ENCODE measurements around the gene PATL1. TPM values are rescaled to one million over a fixed set of nuclear protein-coding genes. Genes with fewer than 3 reads are reported as not detected.

PATL1 gene
- total and polyA plus RNA-seq, 2 of the 8 experiments (the other 6 are each of a cell fraction or from before 2014, with no cell fraction given): 30.4 to 33.4 TPM

GRCh38 chr11:59676205-59676604 is 7.4 kb upstream of the PATL1 start:
- no peaks in the 10 kb centered on the region for H3K79me2 ChIP-seq (ENCODE audit: control insufficient read depth in 1 of 2, insufficient read depth in 2 of 2, low read length in 2 of 2)
- 88% methylated on average over 8 of the region's 8 CpGs; no CpG with 5 or more reads in 1 of the 2 experiments for WGBS, 2 experiments (ENCODE audit: extremely low coverage in 1 of 2, insufficient coverage in 1 of 2, insufficient read length in 1 of 2, insufficient replicate concordance in 2 of 2, low coverage in 1 of 2, low lambda C conversion rate in 2 of 2, missing lambda C conversion rate in 1 of 2)
- H3K9me3 ChIP-seq (ENCODE audit: insufficient read depth in 2 of 2, low read depth in 1 of 2, low read length in 1 of 2): no peaks in the 10 kb centered on the region
- H4K8ac ChIP-seq (ENCODE audit: extremely low read depth, insufficient read depth, low read length): no peak overlapping the region
- no peaks in the 10 kb centered on the region for H3K23me2 ChIP-seq (ENCODE audit: low read depth, low read length)
- no peak overlapping the region for H3K23ac ChIP-seq (ENCODE audit: insufficient read length)
- no peak overlapping the region for H3K18ac ChIP-seq (ENCODE audit: extremely low read depth, low read length)
- no peak overlapping the region for H2AFZ ChIP-seq (ENCODE audit: low read length)
- H3K27ac ChIP-seq (ENCODE audit: low read depth, low read length): no peak overlapping the region
- H3K4me3 ChIP-seq (ENCODE audit: extremely low read depth in 1 of 4, insufficient read depth in 2 of 4, low read depth in 3 of 4, low read length in 4 of 4): no peak overlapping the region
- H3K14ac ChIP-seq (ENCODE audit: insufficient read length): no peak overlapping the region
- H3K36me3 ChIP-seq (ENCODE audit: control insufficient read depth in 2 of 4, insufficient read depth in 4 of 4, low read length in 3 of 4): no peaks in the 10 kb centered on the region
- H3K4me1 ChIP-seq (replicated peaks in 1 of 4; ENCODE audit: control insufficient read depth in 3 of 4, insufficient read depth in 4 of 4, low read length in 3 of 4): 0 out of 7 replicates have a peak, but pooled peaks cover 0 to 3% (median 0%) of the 10 kb centered on the region in 4 experiments
- H4K5ac ChIP-seq (ENCODE audit: insufficient read length, low read depth, low read length): no peak overlapping the region
- H2BK120ac ChIP-seq (replicated peaks; ENCODE audit: low read depth, low read length): no peak overlapping the region
- H3K9ac ChIP-seq (replicated peaks in 1 of 4; ENCODE audit: extremely low read depth in 1 of 4, low read depth in 3 of 4, low read length in 3 of 4): no peak overlapping the region
- no peaks in the 10 kb centered on the region for H3K27me3 ChIP-seq (replicated peaks in 1 of 4; ENCODE audit: control insufficient read depth in 3 of 4, extremely low read depth in 1 of 4, insufficient read depth in 3 of 4, low read length in 3 of 4)
- no peak for FAIRE-seq
- no peak overlapping the region for H4K91ac ChIP-seq (replicated peaks; ENCODE audit: insufficient read length, low read length)
- no peak overlapping the region for H2BK15ac ChIP-seq (ENCODE audit: low read length)
- no peak for DNase-seq (ENCODE audit: low read depth in 1 of 2, low spot score in 2 of 2)
- no peak overlapping the region for H2BK20ac ChIP-seq (ENCODE audit: low read length)
- no peaks in the 10 kb centered on the region for H4K20me1 ChIP-seq (replicated peaks in 1 of 2; ENCODE audit: control insufficient read depth in 1 of 2, insufficient read depth in 2 of 2, low read length in 2 of 2)
- no peak overlapping the region for H3K4me2 ChIP-seq (ENCODE audit: insufficient read depth in 1 of 2, low read depth in 2 of 2, low read length in 2 of 2)
- H2BK5ac ChIP-seq (ENCODE audit: low read depth, low read length): no peak overlapping the region
- H3K4ac ChIP-seq (replicated peaks; ENCODE audit: insufficient read length, low read depth, low read length): no peak overlapping the region
- no peak overlapping the region for H2BK12ac ChIP-seq (ENCODE audit: low read depth, low read length)
- CTCF ChIA-PET (ENCODE audit: partially characterized antibody): interaction anchor here (0.6 to 1.0 kb wide), 2 partner anchors 123 to 134 kb away, joined by 3 read pairs; no protein-coding TSS in a partner anchor
- POLR2A ChIA-PET (ENCODE audit: partially characterized antibody): no interaction called here
- TF ChIP-seq POLR2AphosphoS5 (IDR thresholded peaks at IDR 0.05; ENCODE audit: low read depth, low read length) (no peak), ZNF274 (IDR thresholded peaks at IDR 0.05; ENCODE audit: borderline replicate concordance, extremely low read depth, low read length) (no peak), FOSL1 (IDR thresholded peaks at IDR 0.05; ENCODE audit: insufficient read depth, low read depth, low read length) (no peak), E2F6 (IDR thresholded peaks at IDR 0.05) (no peak), SIX5 (IDR thresholded peaks at IDR 0.05; ENCODE audit: low read depth, low read length) (no peak), RBBP5 (IDR thresholded peaks at IDR 0.05; ENCODE audit: borderline replicate concordance, low read depth, low read length) (no peak), HDAC6 (IDR thresholded peaks at IDR 0.05; ENCODE audit: low read depth, low read length) (no peak), RXRA (IDR thresholded peaks at IDR 0.05; ENCODE audit: insufficient read depth, low read depth, low read length) (no peak), SRF (IDR thresholded peaks at IDR 0.05; ENCODE audit: low read depth, low read length) (no peak), SIN3A (conservative IDR thresholded peaks at IDR 0.05 in 1 of 2, IDR thresholded peaks at IDR 0.05 in 1 of 2; ENCODE audit: low read depth in 1 of 2, low read length in 2 of 2) (no peak)
- no peak overlapping the region for H2AK5ac ChIP-seq (ENCODE audit: low read depth, low read length)
- H3K56ac ChIP-seq (replicated peaks; ENCODE audit: insufficient read length, low read depth, low read length): no peak overlapping the region
- no peaks in the 10 kb centered on the region for H3K79me1 ChIP-seq (ENCODE audit: low read depth, low read length)

Measured in H1 (cell line).